Urinary bladder (tissue), 4 donors: Measurements from ENCODE around the gene APOB. TPM values are rescaled to one million over a fixed set of nuclear protein-coding genes. Genes with fewer than 3 reads are reported as not detected.

ENCODE experiments used
- DNase-seq: peaks from one replicate; pipeline ENCODE4 v3.0.0-alpha.2; 2015; ENCODE audit errors: extremely low spot score
- H3K27ac ChIP-seq: one replicate; pipeline ENCODE4 v1.5.1; 2013; ENCODE audit warnings: low read depth, mild to moderate bottlenecking, moderate library complexity
- H3K36me3 ChIP-seq: one replicate; pipeline ENCODE4 v1.6.1; 2013; ENCODE audit warnings: mild to moderate bottlenecking, moderate library complexity; ENCODE audit not compliant: insufficient read depth
- H3K4me1 ChIP-seq: one replicate; pipeline ENCODE4 v1.6.1; 2013; ENCODE audit warnings: mild to moderate bottlenecking, moderate library complexity; ENCODE audit not compliant: insufficient read depth
- H3K4me3 ChIP-seq: one replicate; pipeline ENCODE4 v1.5.1; 2013; ENCODE audit warnings: low read depth, low read length
- WGBS: extraction: QIAGEN DNeasy Blood & Tissue Kit; methylation state at CpG from one replicate; pipeline ENCODE4 v1.1.7; 2013; 5-methylcytosine and 5-hydroxymethylcytosine counted together
- polyA plus RNA-seq: library from polyadenylated mRNA; stranded (reverse); fragments of 200-250 nt; gene quantifications from one replicate; pipeline ENCODE4 v1.2.3, GENCODE V29; 2013
- total RNA-seq: library from RNA; depleted of rRNA; stranded (reverse); fragments of >200 nt; gene quantifications from one replicate; pipeline ENCODE4 v1.2.3, GENCODE V29; 2014
- donor health status: healthy with polysubstance abuse.
- donor health status: healthy.

APOB gene
- total and polyA plus RNA-seq, 2 donors = 0.32 to 0.49 TPM

GRCh38 chr2:21013043-21013816, 30.6 kb downstream of the APOB start:
- no peaks in the 10 kb centered on the region for H3K36me3 ChIP-seq
- no peak overlapping the region for H3K4me3 ChIP-seq
- WGBS = 90% methylated on average over 8 of the region's 8 CpGs
- no peak overlapping the region for H3K27ac ChIP-seq
- no peaks in the 10 kb centered on the region for H3K4me1 ChIP-seq
- no peak for DNase-seq

DNA sequence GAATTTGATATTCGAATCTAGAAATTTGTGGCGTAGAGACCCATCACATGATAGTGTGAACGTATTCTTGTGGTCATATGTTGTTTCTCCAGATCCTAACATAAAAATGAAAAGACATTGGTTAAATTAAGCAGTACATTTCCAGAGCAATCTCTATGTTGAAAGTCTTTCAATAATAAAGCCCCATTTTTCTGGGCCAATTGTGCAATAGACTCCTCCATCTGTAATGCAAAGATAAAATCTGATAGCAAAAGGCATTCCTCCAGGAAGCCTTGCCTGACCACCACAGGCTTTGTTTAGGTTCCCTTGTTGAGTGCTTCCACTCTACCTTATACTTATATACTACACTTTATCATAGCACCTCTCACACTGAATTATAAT, 31.3 kb downstream of the APOB start:
- no peak overlapping the region for H3K27ac ChIP-seq
- WGBS = 94% methylated on average over 3 of the region's 3 CpGs
- no peak overlapping the region for H3K4me3 ChIP-seq
- no peaks in the 10 kb centered on the region for H3K36me3 ChIP-seq
- no peak for DNase-seq
- no peaks in the 10 kb centered on the region for H3K4me1 ChIP-seq

GRCh38 chr2:21011876-21012556, 31.9 kb downstream of the APOB start:
- Histone ChIP-seq H3K4me1 (no peaks in the 10 kb centered on the region), H3K4me3 (no peak overlapping the region), H3K27ac (no peak overlapping the region), H3K36me3 (no peaks in the 10 kb centered on the region)
- 85% methylated on average over 8 of the region's 8 CpGs for WGBS
- no peak for DNase-seq

GRCh38 chr2:21011453-21011852, 32.4 kb downstream of the APOB start:
- DNase-seq = no peak
- H3K27ac ChIP-seq = no peak overlapping the region
- 56% methylated on average over 3 of the region's 3 CpGs for WGBS

DNA sequence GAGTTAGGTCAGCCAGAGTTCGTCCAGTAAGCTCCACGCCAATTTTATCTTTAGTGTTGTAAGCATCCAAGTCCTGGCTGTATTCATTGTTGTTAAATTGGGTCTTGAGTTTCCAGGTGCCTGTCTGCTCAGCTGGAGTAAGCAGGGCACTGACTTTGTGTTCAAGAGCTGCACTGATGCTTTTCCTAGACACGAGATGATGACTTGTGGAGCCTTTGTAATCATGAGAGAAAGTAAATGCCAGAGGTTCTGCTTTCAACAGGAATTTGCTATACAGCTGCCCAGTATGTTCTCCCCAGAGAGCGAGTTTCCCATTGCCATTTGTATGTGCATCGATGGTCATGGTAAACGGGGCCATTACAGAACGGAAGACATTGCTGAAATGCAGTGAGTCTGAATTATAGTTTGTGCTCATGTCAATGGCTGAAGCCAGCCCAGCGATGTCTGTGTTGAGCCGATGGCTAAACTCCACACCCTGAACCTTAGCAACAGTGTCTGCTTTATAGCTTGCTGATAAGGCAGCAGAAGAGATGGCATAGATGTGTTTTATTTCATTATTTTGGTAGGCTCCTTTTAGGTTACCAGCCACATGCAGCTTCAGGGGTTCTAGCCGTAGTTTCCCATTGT, 32.9 kb downstream of the APOB start:
- 47% methylated on average over 10 of the region's 10 CpGs for WGBS
- Histone ChIP-seq H3K36me3 (no peaks in the 10 kb centered on the region), H3K4me3 (no peak overlapping the region), H3K4me1 (no peaks in the 10 kb centered on the region), H3K27ac (no peak overlapping the region)
- DNase-seq = no peak

More at GRCh38 chr2:21011453-21011852, 32.4 kb downstream of the APOB start:
- Histone ChIP-seq H3K36me3 (no peaks in the 10 kb centered on the region), H3K4me3 (no peak overlapping the region), H3K4me1 (no peaks in the 10 kb centered on the region)

- H3K4me1 ChIP-seq = no peaks in the 10 kb centered on the region
- no peak overlapping the region for H3K4me3 ChIP-seq
- no peaks in the 10 kb centered on the region for H3K36me3 ChIP-seq
- 74% methylated on average over 2 of the region's 2 CpGs for WGBS
- no peak overlapping the region for H3K27ac ChIP-seq
- DNase-seq = no peak
Measured at GRCh38 chr2:21009662-21010225, 34.1 kb downstream of the APOB start.

- Histone ChIP-seq H3K4me1 (no peaks in the 10 kb centered on the region), H3K36me3 (no peaks in the 10 kb centered on the region), H3K4me3 (no peak overlapping the region), H3K27ac (no peak overlapping the region)
- DNase-seq = no peak
- WGBS = 95% methylated on average over 7 of the region's 7 CpGs
Measured at GRCh38 chr2:21008790-21009661, 34.8 kb downstream of the APOB start.

DNA sequence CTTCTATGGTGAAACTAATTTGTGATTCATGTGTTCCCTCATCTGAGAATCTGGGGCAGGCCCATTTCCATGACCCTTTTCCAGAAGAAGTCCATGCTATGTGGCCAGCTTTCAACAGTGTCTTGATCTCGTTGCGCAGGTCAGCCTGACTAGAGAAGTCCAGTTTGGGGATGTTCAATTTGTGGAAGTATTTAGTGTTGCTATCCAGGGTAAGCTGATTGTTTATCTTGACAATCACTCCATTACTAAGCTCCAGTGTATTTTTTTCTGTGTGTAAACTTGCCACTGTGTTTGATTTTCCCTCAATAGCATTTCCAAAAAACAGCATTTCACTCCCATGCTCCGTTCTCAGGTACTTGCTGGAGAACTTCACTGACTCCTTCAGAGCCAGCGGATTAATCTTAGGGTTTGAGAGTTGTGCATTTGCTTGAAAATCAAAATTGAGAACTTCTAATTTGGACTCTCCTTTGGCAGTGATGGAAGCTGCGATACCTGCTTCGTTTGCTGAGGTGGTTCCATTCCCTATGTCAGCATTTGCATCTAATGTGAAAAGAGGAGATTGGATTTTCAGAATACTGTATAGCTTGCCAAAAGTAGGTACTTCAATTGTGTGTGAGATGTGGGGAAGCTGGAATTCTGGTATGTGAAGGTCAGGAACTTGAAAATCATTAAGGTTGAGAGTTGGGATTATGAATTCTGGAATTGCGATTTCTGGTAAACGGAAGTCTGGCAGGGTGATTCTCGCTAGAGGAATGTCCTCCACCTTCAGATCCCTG, 35.7 kb downstream of the APOB start:
- H3K4me1 ChIP-seq = no peaks in the 10 kb centered on the region
- 91% methylated on average over 9 of the region's 9 CpGs for whole genome bisulfite sequencing
- no peaks in the 10 kb centered on the region for H3K36me3 ChIP-seq
- no peak overlapping the region for H3K27ac ChIP-seq
- no peak for DNase-seq
- no peak overlapping the region for H3K4me3 ChIP-seq

GRCh38 chr2:21007129-21008013, 36.5 kb downstream of the APOB start:
- H3K4me3 ChIP-seq = no peak overlapping the region
- no peaks in the 10 kb centered on the region for H3K36me3 ChIP-seq
- H3K4me1 ChIP-seq = no peaks in the 10 kb centered on the region
- no peak overlapping the region for H3K27ac ChIP-seq
- no peak for DNase-seq
- 65% methylated on average over 8 of the region's 8 CpGs for WGBS

DNA sequence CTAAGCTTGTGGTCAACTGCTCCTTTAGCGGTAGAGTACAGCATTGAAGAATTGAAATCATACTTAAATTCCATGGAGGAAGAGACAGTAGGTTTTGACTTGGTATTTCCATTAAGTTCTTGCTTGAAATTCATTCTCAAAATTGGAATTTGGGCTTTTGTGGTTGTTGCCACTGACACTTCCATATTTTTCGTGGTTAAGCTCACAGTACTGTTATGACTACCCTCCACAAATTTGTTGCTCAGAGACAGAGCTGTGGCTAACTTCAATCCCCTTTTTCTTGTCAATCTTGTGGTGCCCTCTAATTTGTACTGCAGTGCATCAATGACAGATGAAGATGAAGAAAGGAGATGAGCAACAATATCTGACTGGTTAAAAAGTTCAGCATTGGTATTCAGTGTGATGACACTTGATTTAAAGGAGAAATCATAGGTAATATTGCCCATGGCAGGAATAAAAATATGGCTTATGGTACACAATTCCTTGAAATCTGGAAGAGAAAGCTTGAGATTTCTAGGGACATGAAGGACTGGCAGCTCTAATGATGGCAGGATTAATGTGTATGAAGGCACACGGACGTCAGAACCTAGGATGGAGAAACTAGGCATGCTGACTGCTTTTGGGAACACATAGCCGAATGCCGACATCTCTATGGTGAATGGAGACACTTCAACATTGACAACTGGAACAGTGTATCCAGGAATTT, 37.3 kb downstream of the APOB start:
- H3K27ac ChIP-seq = no peak overlapping the region

GRCh38 chr2:21005700-21006422, 38.0 kb downstream of the APOB start:
- WGBS = 93% methylated on average over 9 of the region's 9 CpGs
- Histone ChIP-seq H3K27ac (no peak overlapping the region), H3K4me1 (no peaks in the 10 kb centered on the region), H3K4me3 (no peak overlapping the region), H3K36me3 (no peaks in the 10 kb centered on the region)
- DNase-seq = no peak

More for the DNA sequence above, 37.3 kb downstream of the APOB start:
- Histone ChIP-seq H3K4me1 (no peaks in the 10 kb centered on the region), H3K36me3 (no peaks in the 10 kb centered on the region), H3K4me3 (no peak overlapping the region)
- DNase-seq = no peak
- 78% methylated on average over 6 of the region's 6 CpGs for WGBS
